Stimulated activated CD4-positive, alpha-beta T cell treated with anti-CD3 and anti-CD28 coated beads, Interleukin-12 subunit alpha, Interleukin-12 subunit beta, amount 100 ng/mL, for 24 hours (primary cell): ENCODE measurements around the gene GMEB2.
"Not testable (repeated sequence)": the region's sequence is repeated elsewhere in the genome, so short reads cannot be mapped to it uniquely, and the experiment has no call there.

Experiments
- DNase-seq, 2 experiments: peaks; one replicate each; pipeline ENCODE4 v3.0.0-alpha.2; 2020; ENCODE audit warnings: low read depth in 2 of 2

GMEB2 gene

DNA sequence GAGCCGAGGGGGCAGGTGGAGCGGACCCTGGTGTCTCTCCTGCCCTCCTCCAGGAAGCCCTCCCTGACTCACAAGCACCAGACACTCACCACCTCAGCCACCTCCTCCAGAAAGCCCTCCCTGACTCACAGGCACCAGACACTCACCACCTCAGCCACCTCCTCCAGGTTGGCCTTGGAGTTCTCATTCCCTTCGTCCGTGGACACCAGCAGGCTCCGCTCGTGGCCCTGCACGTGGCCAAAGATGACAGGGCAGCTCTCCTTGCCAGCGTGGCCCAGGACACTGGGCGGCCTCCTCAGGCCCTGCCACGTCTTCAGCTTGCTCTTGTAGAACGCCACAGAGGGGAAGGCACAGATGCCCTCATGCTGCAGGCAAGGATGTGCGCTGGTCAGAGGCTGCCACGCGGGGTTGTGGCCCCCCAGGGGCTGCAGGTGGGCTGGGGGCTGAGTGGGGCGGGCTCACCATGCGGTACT lies 66.5 kb downstream of the GMEB2 start:
- no peak for DNase-seq

GRCh38 chr20:63559485-63560332 lies 67.2 kb downstream of the GMEB2 start:
- not testable (repeated sequence) for DNase-seq

DNA sequence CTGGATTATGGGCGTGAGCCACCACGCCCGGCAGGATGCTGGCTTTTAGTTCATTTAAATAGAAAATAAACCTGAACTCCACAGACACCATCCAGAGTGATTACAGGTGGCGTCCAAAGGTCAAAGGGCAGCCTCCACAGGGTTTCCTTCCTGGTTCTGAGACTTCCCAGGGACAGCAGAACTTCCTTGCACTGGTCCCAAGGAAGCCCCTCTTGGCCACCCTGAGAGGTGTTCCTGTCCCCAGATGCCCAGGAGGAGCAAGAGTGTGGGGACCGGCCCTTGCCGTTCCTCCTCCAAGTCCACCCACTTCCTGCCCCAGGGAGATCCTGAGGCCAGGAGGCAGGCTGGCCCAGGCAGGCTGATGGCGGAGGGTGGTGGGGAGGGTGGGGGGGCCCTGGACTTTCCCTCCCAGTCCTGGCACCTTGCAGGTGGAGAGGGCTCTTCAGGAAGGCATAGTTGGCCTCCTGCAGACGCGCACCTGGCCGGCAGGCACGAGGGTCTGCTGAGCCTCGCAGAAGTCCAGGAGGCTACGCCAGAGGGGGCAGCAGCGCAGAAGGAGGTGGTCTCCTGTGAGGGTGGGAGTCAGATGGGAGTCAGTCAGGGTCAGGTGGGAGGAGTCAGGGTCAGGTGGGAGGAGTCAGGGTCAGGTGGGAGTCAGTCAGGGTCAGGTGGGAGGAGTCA lies 68.0 kb downstream of the GMEB2 start:
- DNase-seq = no peak

DNA sequence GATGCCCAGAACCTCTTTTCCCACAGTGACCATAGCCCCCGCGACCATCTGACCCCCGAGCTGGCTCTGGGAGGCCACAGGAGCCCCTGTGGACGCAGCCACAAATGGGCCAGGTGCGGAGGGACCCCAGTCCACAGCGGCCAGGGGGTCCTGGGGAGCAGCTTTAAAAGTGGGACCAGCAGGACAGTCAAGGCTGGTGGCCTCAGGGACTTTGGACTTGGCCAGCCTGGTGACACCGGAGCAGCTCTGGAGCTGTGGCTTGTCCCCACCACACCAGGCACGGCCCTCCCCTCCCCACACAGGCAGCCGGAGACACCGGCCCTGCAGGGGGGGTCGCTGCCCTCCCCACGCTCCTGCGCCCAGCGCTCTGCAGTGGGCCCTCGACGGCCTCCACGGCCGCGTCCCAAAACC lies 69.4 kb downstream of the GMEB2 start:
- no peak for DNase-seq

GRCh38 chr20:63556873-63557478 lies 69.9 kb downstream of the GMEB2 start:
- DNase-seq = no peak

DNA sequence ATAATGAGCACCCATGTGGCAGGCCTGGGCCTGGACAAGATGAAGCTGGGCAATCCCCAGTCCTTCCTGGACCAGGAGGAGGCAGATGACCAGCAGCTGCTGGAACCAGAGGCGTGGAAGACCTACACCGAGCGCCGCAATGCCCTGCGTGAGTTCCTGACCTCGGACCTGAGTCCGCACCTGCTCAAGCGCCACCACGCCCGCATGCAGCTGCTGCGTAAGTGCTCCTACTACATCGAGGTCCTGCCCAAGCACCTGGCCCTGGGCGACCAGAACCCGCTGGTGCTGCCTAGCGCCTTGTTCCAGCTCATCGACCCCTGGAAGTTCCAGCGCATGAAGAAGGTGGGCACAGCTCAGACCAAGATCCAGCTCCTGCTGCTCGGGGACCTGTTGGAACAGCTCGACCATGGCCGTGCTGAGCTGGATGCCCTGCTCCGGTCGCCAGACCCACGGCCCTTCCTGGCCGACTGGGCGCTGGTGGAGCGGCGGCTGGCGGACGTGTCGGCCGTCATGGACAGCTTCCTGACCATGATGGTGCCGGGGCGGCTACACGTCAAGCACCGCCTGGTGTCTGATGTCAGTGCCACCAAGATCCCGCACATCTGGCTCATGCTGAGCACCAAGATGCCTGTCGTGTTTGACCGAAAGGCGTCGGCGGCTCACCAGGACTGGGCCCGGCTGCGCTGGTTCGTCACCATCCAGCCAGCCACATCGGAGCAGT lies 71.1 kb downstream of the GMEB2 start:
- DNase-seq = no peak

DNA sequence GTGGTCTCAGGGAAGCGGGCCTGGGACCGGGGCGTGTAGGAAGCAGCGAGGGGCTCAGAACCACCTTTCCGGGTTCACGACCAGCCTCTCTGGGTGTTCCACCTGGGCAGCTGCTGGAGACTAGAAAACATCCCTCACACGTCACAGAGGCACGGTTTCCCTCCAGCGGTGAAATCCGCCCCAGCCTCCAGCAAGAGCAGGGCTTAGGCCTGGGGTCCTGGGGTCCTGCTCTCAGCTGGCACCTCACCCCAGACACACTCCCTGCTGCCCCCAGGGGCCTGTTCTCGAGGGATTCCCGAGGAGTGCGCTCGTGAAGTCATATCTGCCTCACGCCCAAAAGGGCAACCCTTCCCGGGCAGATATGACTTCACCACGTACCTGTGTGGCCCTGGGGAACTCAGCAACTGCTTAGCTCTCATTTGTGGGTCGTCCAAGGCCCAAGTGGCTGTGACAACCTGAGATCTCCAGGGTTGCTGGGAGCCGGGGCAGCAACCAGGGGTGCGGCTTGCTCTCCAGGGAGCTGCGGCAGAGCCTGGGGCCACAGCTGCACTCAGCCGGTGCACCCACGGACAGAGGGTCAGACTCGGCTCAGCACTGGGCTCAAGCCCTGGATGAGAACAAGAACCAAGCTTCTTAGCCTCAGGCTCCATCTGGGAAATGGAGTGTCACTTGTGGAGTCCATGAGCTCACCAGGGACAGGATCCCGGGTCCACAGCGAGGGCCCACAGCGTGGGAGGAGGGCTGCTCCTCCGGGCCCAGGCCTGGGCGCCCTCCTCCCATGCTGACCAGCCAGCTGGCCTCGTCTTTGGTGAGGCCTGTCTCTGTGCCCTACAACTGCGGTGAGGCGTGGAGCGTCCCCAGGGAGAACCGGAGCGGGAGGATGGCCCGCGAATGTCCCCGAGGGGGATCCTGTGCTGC lies 72.3 kb downstream of the GMEB2 start:
- DNase-seq = no peak

GRCh38 chr20:63553933-63554290 lies 73.0 kb downstream of the GMEB2 start, which contains the start of gene FNDC11:
TSS of gene FNDC11 (plus strand) at chr20:63554159. CDS start at chr20:63555664, 1,505 bp downstream.
- DNase-seq = no peak

DNA sequence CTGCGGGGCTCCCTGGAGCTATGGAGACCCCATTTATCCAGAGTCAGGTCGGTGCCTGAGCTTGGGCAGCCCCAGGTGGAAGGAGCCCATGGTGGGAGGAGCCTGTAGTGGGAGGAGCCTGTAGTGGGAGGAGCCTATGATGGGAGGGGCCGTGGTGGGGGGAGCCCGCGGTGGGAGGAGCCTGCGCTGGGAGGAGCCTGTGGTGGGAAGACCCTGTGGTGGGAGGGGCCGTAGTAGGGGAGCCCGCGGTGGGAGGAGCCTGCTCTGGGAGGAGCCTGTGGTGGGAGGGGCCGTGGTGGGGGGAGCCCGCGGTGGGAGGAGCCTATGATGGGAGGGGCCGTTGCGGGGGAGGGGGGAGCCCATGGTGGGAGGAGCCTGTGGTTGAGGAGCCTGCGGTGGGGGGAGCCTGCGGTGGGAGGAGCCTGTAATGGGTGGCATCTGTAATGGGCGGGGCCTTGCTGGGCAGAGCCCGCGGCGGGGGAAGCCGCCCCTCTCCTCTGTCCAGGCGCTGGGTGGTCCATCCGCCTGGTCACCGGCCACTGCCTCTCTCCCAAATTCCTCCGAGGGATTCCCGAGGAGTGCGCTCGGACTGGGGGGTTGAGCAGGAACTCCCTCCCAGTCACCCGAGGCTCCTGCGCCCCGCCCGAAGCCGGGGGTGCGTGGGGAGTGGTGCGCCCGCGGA lies 73.5 kb downstream of the GMEB2 start:
- DNase-seq = peak; percentile 73 to 76

DNA sequence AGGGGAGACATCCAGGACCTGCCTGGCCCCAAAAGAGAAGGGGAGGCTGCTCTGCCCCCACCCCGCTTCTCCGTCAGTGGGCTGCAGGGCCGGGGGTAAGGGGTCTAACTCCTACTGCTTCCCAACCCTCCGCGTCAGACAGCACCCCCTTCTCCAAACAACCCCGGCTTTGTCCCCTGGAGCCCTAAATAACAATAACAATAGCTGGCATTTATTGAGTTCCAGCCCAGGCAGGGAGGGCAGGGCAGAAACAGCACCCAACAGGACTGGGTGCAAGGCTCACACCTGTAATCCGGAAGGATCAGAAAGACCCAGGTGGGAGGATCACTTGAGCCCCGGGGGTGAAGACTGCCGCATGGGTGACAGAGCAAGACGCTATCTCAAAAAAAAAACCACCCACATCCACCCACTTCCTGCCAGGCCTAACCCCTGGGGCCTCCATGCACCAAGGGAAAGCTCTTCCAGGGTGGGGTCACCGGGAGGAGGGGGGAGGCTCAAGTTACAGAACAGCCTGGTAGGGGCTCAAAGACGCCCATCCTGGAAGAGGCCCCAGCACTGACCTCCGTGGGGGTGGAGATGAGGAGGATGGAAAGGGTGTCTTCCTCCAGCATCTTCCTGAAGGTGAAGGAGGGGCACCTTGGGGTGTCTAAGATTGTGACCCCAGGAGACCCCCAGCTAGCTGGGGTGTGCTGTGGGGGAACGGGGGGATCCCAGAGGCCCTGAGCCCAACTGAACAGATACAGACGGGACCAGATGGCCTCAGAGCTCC lies 74.2 kb downstream of the GMEB2 start:
- no peak for DNase-seq

- no peak for DNase-seq
These were observed 75.8 kb downstream of the GMEB2 start for GRCh38 chr20:63551068-63551467.

- no peak for DNase-seq
These were observed 77.1 kb downstream of the GMEB2 start for GRCh38 chr20:63549679-63550282.

DNA sequence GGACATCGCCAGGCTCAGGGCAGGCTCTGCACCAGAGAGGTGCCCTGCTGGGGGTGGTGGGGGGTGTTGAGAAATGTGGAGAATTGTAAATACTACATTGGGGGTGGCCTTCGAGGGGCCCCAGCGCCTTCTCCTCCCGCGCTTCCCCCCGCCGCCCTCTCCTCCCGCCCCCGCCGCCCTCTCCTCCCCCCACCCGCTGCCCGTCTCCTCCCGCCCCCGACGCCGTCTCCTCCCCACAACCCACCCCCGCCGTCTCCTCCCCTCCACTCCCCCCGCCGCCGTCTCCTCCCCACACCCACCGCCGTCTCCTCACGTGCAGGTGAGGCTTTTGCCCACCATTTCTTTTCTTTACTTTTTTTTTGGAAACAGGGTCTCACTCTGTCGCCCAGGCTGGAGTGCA lies 77.9 kb downstream of the GMEB2 start:
- DNase-seq = no peak

DNA sequence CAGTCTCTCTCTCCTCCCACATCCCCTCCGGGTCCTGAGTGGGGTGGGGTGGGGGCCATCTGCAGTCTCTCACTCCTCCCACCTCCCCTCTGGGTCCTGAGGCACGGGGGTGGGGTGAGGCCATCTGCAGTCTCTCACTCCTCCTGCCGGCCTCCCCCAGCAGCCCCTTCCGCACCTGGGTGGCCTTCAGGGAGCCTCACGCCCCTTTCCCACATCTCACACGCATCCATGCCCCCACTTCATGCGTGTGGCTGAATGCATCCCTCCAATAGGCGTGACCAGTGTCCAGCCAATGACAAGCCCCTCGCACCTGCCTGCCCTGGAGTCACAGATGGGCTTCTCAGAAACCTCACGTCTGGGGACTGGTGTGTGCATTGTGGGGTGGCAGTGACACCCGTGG lies 78.4 kb downstream of the GMEB2 start:
- no peak for DNase-seq

DNA sequence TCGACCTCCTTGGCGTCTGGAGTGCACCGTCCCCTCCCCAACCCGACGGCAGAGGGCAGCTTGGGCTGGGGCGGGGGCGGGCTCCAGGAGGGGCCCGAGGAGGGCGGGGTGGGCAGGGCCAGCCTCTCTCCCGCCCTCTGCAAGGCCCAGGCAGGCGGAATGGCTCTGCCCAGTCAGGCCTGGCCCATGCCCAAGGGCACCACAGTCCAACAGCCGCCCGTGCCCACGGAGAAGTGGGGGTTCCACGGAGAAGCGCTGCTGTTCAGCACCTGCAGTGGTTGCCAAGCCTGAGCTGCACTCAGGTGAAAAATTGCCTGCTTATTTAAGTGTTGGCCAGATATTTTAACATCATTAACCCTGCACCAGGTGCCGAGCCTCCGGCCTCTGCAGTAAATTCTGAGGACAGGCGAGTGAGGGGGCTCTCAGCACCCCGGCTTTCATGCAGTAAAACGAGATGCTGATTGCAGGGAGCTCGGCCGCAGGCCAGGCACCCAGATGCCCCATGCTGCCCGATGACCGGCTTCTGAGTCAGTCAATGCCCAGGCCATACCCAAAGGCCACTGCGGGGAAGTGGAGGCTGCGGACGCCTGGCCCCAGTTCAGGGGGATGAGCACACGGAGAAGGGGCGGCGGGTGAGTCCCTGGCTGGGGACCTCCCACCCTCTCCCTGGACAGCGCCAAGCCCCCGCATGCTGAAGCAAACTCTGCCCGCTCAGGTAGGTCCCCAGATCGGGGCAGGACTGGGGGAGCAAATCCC lies 79.0 kb downstream of the GMEB2 start, which contains the start of gene SRMS:
SRMS (minus strand) TSS at position 25 of the 756 bp plus-strand sequence. CDS start 286 bp downstream, outside the sequence.
- DNase-seq = no peak

DNA sequence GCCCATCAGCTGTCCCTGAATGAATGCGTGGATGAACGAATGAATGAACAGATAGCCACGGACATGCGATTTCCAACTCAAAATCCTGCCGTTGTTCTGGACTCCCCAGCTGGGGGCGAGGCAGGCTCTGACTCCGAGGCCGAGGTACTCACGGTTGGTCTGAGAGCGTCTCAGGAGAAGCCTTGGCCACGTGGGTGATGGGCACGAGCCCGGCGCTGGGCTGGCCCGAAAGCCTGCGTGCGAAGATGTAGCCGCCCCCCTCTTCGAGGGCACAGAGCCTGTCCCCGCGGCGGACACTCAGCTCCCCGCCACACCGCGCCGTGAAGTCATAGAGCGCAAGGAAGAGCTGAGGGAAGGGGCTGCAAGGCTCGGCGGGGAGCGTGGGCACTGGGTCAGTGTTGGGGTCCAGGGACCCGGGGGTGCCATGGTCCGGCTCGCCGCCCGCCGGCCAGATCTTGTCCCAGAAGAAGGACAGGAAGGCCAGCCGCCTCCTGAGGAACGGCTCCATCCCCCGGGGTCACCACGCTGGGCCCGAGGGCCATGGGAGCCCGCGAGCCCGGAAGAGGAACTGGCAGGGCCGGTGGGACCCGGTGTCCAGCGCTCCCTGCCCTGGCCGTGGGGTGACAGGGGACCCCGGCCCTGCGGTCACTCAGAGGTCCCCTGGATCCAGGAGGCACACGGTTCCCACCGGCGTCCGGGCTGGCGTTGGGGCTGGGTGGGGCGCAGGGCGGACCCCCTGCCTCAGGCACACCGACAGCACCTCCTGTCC lies 79.8 kb downstream of the GMEB2 start:
- no peak for DNase-seq

DNA sequence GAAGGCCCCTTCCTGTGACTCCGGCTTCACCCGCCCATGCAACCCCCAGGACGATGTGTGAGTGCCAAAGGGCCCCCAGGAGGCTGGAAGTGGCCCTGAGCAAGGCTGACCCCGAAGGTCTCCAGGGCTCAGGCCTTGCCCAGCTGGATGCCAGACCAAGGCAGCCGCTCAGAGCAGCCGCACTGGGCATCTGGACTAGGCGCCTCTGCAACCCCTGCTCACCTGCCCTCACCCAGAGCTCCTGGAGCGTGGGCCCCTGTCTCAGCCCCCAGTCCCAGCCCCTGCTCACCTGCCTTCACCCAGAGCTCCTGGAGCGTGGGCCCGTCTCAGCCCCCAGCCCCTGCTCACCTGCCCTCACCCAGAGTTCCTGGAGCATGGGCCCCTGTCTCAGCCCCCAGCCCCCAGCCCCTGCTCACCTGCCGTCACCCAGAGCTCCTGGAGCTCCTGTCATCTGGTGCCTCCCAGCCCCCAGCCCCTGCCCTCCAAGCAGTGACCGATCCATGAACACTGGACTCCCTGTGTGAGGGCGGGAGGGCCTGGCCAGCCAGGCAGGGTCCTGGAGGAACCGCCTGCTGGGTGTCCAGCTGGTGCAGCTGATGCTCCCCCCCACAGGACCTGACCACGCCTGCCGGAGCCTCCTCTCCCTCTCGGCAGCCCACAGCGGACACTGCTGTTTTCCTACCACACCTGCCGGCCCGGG lies 80.5 kb downstream of the GMEB2 start:
- DNase-seq = no peak
